OCI-LY1 (cell line): ENCODE results near the gene ERP44.
"Not testable (repeated sequence)": the region's sequence is repeated elsewhere in the genome, so short reads cannot be mapped to it uniquely, and the experiment has no call there.

Source experiments
- H2AFZ ChIP-seq: fragments of 200-600 bp; sonication (generic), shearing (Covaris generic); 2 replicates; pipeline ENCODE4 v1.6.0; 2014; ENCODE audit warnings: antibody characterized with exemption, mild to moderate bottlenecking, low read length
- H3F3A ChIP-seq: fragments of 200-600 bp; sonication (generic), shearing (Covaris generic); 2 replicates; pipeline ENCODE4 v1.6.0; 2014; ENCODE audit warnings: mild to moderate bottlenecking, antibody characterized with exemption, low read length, moderate library complexity; ENCODE audit not compliant: insufficient read depth
- H3K27ac ChIP-seq: fragments of 200-600 bp; sonication (generic); 2 replicates; pipeline ENCODE4 v1.5.1; 2014; ENCODE audit warnings: low read length, mixed run types, mild to moderate bottlenecking, low read depth; ENCODE audit not compliant: poor library complexity, severe bottlenecking
- H3K27me3 ChIP-seq: fragments of 200-600 bp; sonication (generic); 2 replicates; pipeline ENCODE4 v1.6.0; 2014; ENCODE audit warnings: antibody characterized with exemption, mild to moderate bottlenecking, low read length, moderate library complexity; ENCODE audit not compliant: insufficient read depth
- H3K36me3 ChIP-seq: fragments of 200-600 bp; sonication (generic); 2 replicates; pipeline ENCODE4 v1.6.1; 2014; ENCODE audit warnings: mild to moderate bottlenecking, antibody characterized with exemption, low read length, moderate library complexity, mixed read lengths; ENCODE audit not compliant: insufficient read depth
- H3K4me1 ChIP-seq: fragments of 200-600 bp; sonication (generic); 2 replicates; pipeline ENCODE4 v1.5.1; 2014; ENCODE audit warnings: mild to moderate bottlenecking, low read length, moderate library complexity; ENCODE audit not compliant: insufficient read depth, severe bottlenecking
- H3K4me2 ChIP-seq: fragments of 200-600 bp; sonication (generic), shearing (Covaris generic); 2 replicates; pipeline ENCODE4 v1.6.1; 2014; ENCODE audit warnings: low read length
- H3K4me3 ChIP-seq: fragments of 200-600 bp; sonication (generic); 2 replicates; pipeline ENCODE4 v1.5.1; 2014; ENCODE audit warnings: low read length, low read depth, mild to moderate bottlenecking, mixed read lengths; ENCODE audit not compliant: poor library complexity, severe bottlenecking
- H3K79me2 ChIP-seq: fragments of 200-600 bp; shearing (Covaris generic); 2 replicates; pipeline ENCODE4 v1.6.1; 2016; ENCODE audit warnings: mixed run types, low read length, mixed read lengths; ENCODE audit not compliant: insufficient read depth
- H3K9ac ChIP-seq: fragments of 200-600 bp; sonication (generic), shearing (Covaris generic); 2 replicates; pipeline ENCODE4 v1.6.1; 2014; ENCODE audit warnings: mild to moderate bottlenecking, low read length, mixed read lengths
- H3K9me2 ChIP-seq: fragments of 200-600 bp; sonication (generic), shearing (Covaris generic); 2 replicates; pipeline ENCODE4 v1.6.1; 2014; ENCODE audit warnings: low read depth, mild to moderate bottlenecking, low read length, mixed read lengths
- H3K9me3 ChIP-seq: fragments of 200-600 bp; shearing (Covaris generic); 2 replicates; pipeline ENCODE4 v1.6.1; 2014; ENCODE audit warnings: low read length, mixed read lengths
- H4K20me1 ChIP-seq: fragments of 200-600 bp; sonication (generic), shearing (Covaris generic); 2 replicates; pipeline ENCODE4 v1.6.0; 2016; ENCODE audit warnings: mild to moderate bottlenecking, low read length; ENCODE audit not compliant: insufficient read depth
- EZH2 ChIP-seq: fragments of 200-600 bp; sonication (generic), shearing (Covaris generic); IDR thresholded peaks from 2 replicates; pipeline ENCODE4 v1.8.0; 2017; ENCODE audit warnings: borderline replicate concordance, mixed run types, mild to moderate bottlenecking, antibody characterized with exemption, low read length, moderate library complexity, mixed read lengths
- TF ChIP-seq, protein P1 (sequence below): fragments of 200-600 bp; sonication (generic), shearing (Covaris generic); IDR thresholded peaks from 2 replicates; pipeline ENCODE4 v1.5.1; 2017; ENCODE audit warnings: mild to moderate bottlenecking, antibody characterized with exemption, low read length, moderate library complexity, mixed read lengths

The ERP44 gene

DNA sequence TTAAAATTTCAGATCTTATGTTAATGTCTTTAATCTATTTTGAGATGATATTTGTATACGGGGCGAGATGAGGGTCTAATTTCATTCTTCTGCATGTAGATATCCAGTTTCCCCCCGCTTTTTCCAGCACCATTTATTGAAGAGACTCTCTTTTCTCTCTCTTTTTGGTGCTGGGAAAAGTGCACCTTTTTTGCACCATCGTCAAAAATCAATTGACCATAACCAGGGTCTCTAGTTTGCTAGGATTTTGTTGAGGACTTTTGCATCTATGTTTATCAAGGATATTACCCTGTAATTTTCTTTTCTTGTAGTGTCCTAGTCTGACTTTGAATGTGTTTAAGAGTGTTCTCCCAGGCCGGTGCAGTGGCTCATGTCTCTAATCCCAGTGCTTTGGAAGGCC is 99.0 kb downstream of the ERP44 start:
- H3K9me2 ChIP-seq = no peaks in the 10 kb centered on the region
- H3K9ac ChIP-seq = no peak overlapping the region
- H3K4me2 ChIP-seq = no peak overlapping the region
- H3K36me3 ChIP-seq = peaks cover 37% of the 10 kb centered on the region
- H3K79me2 ChIP-seq = no peaks in the 10 kb centered on the region
- no peak overlapping the region for H3K4me3 ChIP-seq
- no peak overlapping the region for H2AFZ ChIP-seq
- no peaks in the 10 kb centered on the region for H4K20me1 ChIP-seq
- no peak for TF ChIP-seq EZH2
- TF ChIP-seq, protein P1, sequence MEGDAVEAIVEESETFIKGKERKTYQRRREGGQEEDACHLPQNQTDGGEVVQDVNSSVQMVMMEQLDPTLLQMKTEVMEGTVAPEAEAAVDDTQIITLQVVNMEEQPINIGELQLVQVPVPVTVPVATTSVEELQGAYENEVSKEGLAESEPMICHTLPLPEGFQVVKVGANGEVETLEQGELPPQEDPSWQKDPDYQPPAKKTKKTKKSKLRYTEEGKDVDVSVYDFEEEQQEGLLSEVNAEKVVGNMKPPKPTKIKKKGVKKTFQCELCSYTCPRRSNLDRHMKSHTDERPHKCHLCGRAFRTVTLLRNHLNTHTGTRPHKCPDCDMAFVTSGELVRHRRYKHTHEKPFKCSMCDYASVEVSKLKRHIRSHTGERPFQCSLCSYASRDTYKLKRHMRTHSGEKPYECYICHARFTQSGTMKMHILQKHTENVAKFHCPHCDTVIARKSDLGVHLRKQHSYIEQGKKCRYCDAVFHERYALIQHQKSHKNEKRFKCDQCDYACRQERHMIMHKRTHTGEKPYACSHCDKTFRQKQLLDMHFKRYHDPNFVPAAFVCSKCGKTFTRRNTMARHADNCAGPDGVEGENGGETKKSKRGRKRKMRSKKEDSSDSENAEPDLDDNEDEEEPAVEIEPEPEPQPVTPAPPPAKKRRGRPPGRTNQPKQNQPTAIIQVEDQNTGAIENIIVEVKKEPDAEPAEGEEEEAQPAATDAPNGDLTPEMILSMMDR = no peak
- H3K27me3 ChIP-seq = no peaks in the 10 kb centered on the region
- no peaks in the 10 kb centered on the region; the same call in 1 of the 2 replicates for H3K9me3 ChIP-seq
- no peaks in the 10 kb centered on the region for H3F3A ChIP-seq
- no peaks in the 10 kb centered on the region for H3K4me1 ChIP-seq
- H3K27ac ChIP-seq = no peak overlapping the region

DNA sequence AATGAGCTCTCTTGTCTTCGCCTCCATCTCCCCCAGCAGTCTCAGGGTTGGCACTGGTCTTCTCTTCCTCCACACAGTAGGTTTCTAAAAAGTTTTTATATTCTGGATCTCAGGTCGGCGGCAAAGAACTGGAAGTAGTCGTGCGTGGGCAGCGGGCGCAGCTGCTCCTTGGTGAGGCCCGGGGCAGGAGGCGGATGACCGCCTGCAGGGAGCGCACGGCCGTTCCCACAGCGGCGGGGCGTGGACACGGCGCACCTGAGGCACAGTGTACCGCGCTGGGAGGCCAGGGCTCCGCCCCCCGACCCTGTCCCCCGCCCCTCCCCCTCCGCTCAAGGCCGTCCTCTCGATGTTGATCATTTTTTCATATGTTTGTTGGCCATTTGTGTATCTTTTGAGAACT is 99.9 kb downstream of the ERP44 start:
- no peak overlapping the region for H3K4me3 ChIP-seq
- H3K4me1 ChIP-seq = no peaks in the 10 kb centered on the region
- no peak overlapping the region for H3K4me2 ChIP-seq
- no peak overlapping the region for H3K9ac ChIP-seq
- no peaks in the 10 kb centered on the region; the same call in 1 of the 2 replicates for H3K9me3 ChIP-seq
- no peak overlapping the region for H3K27ac ChIP-seq
- no peaks in the 10 kb centered on the region for H3K79me2 ChIP-seq
- no peak overlapping the region for H2AFZ ChIP-seq
- no peaks in the 10 kb centered on the region for H3K27me3 ChIP-seq
- no peak for TF ChIP-seq EZH2
- TF ChIP-seq, protein P1 = no peak
- H3K36me3 ChIP-seq = peaks cover 28% of the 10 kb centered on the region
- H3F3A ChIP-seq = no peaks in the 10 kb centered on the region
- no peaks in the 10 kb centered on the region for H3K9me2 ChIP-seq
- H4K20me1 ChIP-seq = no peaks in the 10 kb centered on the region

DNA sequence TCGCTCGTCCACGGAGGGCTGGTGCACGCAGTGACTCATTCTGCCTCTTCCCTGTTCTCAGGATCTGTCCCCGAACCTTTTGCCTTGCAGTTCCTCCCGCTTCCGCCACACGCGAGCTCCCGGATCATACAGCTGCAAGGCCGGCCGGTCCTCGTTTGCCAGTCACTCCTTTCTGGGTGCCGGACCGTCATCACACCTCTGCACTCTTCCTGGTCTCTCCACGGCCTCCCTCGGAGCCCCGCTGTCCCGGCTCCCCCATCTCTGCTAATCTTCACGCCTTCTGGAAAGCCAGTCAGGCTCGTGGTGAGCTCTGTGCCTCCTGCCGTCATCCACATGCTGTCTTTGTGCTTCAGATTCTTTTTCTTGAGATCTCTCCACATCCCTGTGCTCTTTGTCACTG is 100.5 kb downstream of the ERP44 start:
- H3K79me2 ChIP-seq = no peaks in the 10 kb centered on the region
- no peaks in the 10 kb centered on the region for H3K9me2 ChIP-seq
- no peaks in the 10 kb centered on the region for H3K27me3 ChIP-seq
- H3K4me2 ChIP-seq = no peak overlapping the region
- no peak overlapping the region for H3K27ac ChIP-seq
- H3F3A ChIP-seq = no peaks in the 10 kb centered on the region
- no peak overlapping the region for H3K9ac ChIP-seq
- no peak overlapping the region for H2AFZ ChIP-seq
- no peak overlapping the region for H3K4me3 ChIP-seq
- H4K20me1 ChIP-seq = no peaks in the 10 kb centered on the region
- no peaks in the 10 kb centered on the region; the same call in 1 of the 2 replicates for H3K9me3 ChIP-seq
- TF ChIP-seq, protein P1 = no peak
- TF ChIP-seq EZH2 = no peak
- H3K36me3 ChIP-seq = peaks cover 22% of the 10 kb centered on the region
- no peaks in the 10 kb centered on the region for H3K4me1 ChIP-seq

DNA sequence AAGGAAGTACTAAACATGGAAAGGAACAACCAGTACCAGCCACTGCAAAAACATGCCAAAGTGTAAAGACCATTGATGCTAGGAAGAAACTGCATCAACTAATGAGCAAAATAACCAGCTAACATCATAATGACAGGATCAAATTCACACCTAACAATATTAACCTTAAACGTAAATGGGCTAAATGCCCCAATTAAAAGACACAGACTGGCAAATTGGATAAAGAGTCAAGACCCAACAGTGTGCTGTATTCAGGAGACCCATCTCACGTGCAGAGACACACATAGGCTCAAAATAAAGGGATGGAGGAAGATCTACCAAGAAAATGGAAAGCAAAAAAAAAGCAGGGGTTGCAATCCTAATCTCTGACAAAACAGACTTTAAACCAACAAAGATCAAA is 108.3 kb downstream of the ERP44 start:
- H3K79me2 ChIP-seq, H3K4me3 ChIP-seq, H3K4me1 ChIP-seq, H3K4me2 ChIP-seq, H4K20me1 ChIP-seq, H3K9me2 ChIP-seq, H2AFZ ChIP-seq, H3K9ac ChIP-seq, H3K9me3 ChIP-seq, H3K27me3 ChIP-seq, H3K27ac ChIP-seq, H3F3A ChIP-seq: not testable (repeated sequence)
- peaks cover 10% of the 10 kb centered on the region; the same call in 1 of the 2 replicates for H3K36me3 ChIP-seq
